Measurements from ENCODE around the gene IQCH. TPM values are rescaled to one million over a fixed set of nuclear protein-coding genes. Genes with fewer than 3 reads are reported as not detected.

Gene IQCH
- total RNA-seq, 1 experiment from 2014 or later: 1.9 TPM

DNA sequence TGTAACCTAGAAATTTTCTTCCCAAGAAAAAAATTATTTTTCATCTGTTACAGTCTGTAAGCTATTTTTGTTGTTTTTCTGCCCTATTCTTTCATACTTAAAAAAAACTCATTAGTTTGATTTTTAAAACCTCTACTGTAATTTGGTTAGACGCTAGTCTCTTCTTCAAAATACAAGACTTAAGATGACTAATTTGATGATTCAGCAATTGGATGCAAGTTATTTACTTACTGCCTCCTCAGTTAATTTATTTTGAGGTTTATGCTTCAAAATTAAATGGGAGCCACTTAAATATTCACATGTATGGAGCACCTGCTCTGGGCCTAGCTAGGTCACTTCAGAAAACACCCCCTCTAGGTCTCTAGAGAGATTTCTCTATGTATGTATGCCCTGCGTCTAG, 132.4 kb downstream of the IQCH start:
- Mint-ChIP-seq H3K27ac (no peak overlapping the region), H3K27me3 (ENCODE audit: low read depth) (no peaks in the 10 kb centered on the region), H3K36me3 (no peaks in the 10 kb centered on the region), H3K9me3 (no peaks in the 10 kb centered on the region), H3K4me3 (no peak overlapping the region), H3K4me1 (no peaks in the 10 kb centered on the region; the same call in 1 of the 2 replicates)
- ChIA-PET POLR2A (no interaction called here), CTCF (no interaction called here)
- ATAC-seq (no peak), DNase-seq (ENCODE audit: low spot score) (no peak)
- TF ChIP-seq NFATC4 (CRISPR knock-in tag; IDR thresholded peaks at IDR 0.05) (no peak), ZNF219 (CRISPR knock-in tag; IDR thresholded peaks at IDR 0.05; ENCODE audit: borderline replicate concordance) (no peak), ZNF121 (CRISPR knock-in tag; IDR thresholded peaks at IDR 0.05) (no peak), SMAD3 (CRISPR knock-in tag; IDR thresholded peaks at IDR 0.05; ENCODE audit: borderline replicate concordance) (no peak), NR3C1 (CRISPR knock-in tag; conservative IDR thresholded peaks at IDR 0.05; ENCODE audit: low read depth) (no peak), JAZF1 (CRISPR knock-in tag; IDR thresholded peaks at IDR 0.05) (no peak), ZBTB21 (CRISPR knock-in tag; IDR thresholded peaks at IDR 0.05; ENCODE audit: borderline replicate concordance) (no peak), NFYB (CRISPR knock-in tag; conservative IDR thresholded peaks at IDR 0.05; ENCODE audit: low read depth) (no peak), ZNF317 (CRISPR knock-in tag; IDR thresholded peaks at IDR 0.05; ENCODE audit: borderline replicate concordance, low read depth) (no peak), MXD4 (CRISPR knock-in tag; IDR thresholded peaks at IDR 0.05; ENCODE audit: borderline replicate concordance) (no peak), FOXP1 (CRISPR knock-in tag; IDR thresholded peaks at IDR 0.05; ENCODE audit: borderline replicate concordance) (no peak), RORB (CRISPR knock-in tag; IDR thresholded peaks at IDR 0.05) (no peak), TEAD1 (CRISPR knock-in tag; IDR thresholded peaks at IDR 0.05) (no peak), GABPB1 (CRISPR knock-in tag; IDR thresholded peaks at IDR 0.05) (no peak)
- TF ChIP-seq, protein P1, sequence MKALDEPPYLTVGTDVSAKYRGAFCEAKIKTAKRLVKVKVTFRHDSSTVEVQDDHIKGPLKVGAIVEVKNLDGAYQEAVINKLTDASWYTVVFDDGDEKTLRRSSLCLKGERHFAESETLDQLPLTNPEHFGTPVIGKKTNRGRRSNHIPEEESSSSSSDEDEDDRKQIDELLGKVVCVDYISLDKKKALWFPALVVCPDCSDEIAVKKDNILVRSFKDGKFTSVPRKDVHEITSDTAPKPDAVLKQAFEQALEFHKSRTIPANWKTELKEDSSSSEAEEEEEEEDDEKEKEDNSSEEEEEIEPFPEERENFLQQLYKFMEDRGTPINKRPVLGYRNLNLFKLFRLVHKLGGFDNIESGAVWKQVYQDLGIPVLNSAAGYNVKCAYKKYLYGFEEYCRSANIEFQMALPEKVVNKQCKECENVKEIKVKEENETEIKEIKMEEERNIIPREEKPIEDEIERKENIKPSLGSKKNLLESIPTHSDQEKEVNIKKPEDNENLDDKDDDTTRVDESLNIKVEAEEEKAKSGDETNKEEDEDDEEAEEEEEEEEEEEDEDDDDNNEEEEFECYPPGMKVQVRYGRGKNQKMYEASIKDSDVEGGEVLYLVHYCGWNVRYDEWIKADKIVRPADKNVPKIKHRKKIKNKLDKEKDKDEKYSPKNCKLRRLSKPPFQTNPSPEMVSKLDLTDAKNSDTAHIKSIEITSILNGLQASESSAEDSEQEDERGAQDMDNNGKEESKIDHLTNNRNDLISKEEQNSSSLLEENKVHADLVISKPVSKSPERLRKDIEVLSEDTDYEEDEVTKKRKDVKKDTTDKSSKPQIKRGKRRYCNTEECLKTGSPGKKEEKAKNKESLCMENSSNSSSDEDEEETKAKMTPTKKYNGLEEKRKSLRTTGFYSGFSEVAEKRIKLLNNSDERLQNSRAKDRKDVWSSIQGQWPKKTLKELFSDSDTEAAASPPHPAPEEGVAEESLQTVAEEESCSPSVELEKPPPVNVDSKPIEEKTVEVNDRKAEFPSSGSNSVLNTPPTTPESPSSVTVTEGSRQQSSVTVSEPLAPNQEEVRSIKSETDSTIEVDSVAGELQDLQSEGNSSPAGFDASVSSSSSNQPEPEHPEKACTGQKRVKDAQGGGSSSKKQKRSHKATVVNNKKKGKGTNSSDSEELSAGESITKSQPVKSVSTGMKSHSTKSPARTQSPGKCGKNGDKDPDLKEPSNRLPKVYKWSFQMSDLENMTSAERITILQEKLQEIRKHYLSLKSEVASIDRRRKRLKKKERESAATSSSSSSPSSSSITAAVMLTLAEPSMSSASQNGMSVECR (CRISPR knock-in tag; IDR thresholded peaks at IDR 0.05; ENCODE audit: borderline replicate concordance): no peak
- TF ChIP-seq, protein P2, sequence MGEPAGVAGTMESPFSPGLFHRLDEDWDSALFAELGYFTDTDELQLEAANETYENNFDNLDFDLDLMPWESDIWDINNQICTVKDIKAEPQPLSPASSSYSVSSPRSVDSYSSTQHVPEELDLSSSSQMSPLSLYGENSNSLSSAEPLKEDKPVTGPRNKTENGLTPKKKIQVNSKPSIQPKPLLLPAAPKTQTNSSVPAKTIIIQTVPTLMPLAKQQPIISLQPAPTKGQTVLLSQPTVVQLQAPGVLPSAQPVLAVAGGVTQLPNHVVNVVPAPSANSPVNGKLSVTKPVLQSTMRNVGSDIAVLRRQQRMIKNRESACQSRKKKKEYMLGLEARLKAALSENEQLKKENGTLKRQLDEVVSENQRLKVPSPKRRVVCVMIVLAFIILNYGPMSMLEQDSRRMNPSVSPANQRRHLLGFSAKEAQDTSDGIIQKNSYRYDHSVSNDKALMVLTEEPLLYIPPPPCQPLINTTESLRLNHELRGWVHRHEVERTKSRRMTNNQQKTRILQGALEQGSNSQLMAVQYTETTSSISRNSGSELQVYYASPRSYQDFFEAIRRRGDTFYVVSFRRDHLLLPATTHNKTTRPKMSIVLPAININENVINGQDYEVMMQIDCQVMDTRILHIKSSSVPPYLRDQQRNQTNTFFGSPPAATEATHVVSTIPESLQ (CRISPR knock-in tag; IDR thresholded peaks at IDR 0.05): no peak
- TF ChIP-seq, protein P3, sequence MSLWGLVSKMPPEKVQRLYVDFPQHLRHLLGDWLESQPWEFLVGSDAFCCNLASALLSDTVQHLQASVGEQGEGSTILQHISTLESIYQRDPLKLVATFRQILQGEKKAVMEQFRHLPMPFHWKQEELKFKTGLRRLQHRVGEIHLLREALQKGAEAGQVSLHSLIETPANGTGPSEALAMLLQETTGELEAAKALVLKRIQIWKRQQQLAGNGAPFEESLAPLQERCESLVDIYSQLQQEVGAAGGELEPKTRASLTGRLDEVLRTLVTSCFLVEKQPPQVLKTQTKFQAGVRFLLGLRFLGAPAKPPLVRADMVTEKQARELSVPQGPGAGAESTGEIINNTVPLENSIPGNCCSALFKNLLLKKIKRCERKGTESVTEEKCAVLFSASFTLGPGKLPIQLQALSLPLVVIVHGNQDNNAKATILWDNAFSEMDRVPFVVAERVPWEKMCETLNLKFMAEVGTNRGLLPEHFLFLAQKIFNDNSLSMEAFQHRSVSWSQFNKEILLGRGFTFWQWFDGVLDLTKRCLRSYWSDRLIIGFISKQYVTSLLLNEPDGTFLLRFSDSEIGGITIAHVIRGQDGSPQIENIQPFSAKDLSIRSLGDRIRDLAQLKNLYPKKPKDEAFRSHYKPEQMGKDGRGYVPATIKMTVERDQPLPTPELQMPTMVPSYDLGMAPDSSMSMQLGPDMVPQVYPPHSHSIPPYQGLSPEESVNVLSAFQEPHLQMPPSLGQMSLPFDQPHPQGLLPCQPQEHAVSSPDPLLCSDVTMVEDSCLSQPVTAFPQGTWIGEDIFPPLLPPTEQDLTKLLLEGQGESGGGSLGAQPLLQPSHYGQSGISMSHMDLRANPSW (CRISPR knock-in tag; conservative IDR thresholded peaks at IDR 0.05; ENCODE audit: low read depth): no peak

DNA sequence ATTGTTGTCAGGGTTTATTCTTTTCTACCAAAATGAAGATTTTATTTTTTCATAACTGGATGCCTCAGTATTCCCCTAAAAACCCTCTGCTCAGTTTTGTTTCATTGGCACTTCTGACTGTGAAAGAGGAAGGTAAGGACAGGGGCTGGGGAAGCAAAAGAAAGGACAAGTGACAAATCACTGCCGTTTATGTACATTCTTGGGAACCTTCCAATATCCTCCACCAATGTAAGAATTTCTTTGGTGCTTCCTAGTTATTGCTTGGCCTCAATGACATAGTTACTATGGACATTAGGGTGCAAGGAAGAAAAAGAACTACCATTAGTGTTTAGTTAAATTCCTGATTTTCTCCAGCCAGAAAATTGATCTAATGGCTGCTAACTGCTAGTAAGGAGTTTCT, 135.4 kb downstream of the IQCH start:
- ChIA-PET CTCF (no interaction called here), POLR2A (no interaction called here)
- Mint-ChIP-seq H3K36me3 (no peaks in the 10 kb centered on the region), H3K4me1 (no peaks in the 10 kb centered on the region; the same call in 1 of the 2 replicates), H3K27me3 (ENCODE audit: low read depth) (no peaks in the 10 kb centered on the region), H3K9me3 (no peaks in the 10 kb centered on the region), H3K27ac (no peak overlapping the region), H3K4me3 (no peak overlapping the region)
- ATAC-seq (no peak), DNase-seq (ENCODE audit: low spot score) (no peak)
- TF ChIP-seq, protein P4, sequence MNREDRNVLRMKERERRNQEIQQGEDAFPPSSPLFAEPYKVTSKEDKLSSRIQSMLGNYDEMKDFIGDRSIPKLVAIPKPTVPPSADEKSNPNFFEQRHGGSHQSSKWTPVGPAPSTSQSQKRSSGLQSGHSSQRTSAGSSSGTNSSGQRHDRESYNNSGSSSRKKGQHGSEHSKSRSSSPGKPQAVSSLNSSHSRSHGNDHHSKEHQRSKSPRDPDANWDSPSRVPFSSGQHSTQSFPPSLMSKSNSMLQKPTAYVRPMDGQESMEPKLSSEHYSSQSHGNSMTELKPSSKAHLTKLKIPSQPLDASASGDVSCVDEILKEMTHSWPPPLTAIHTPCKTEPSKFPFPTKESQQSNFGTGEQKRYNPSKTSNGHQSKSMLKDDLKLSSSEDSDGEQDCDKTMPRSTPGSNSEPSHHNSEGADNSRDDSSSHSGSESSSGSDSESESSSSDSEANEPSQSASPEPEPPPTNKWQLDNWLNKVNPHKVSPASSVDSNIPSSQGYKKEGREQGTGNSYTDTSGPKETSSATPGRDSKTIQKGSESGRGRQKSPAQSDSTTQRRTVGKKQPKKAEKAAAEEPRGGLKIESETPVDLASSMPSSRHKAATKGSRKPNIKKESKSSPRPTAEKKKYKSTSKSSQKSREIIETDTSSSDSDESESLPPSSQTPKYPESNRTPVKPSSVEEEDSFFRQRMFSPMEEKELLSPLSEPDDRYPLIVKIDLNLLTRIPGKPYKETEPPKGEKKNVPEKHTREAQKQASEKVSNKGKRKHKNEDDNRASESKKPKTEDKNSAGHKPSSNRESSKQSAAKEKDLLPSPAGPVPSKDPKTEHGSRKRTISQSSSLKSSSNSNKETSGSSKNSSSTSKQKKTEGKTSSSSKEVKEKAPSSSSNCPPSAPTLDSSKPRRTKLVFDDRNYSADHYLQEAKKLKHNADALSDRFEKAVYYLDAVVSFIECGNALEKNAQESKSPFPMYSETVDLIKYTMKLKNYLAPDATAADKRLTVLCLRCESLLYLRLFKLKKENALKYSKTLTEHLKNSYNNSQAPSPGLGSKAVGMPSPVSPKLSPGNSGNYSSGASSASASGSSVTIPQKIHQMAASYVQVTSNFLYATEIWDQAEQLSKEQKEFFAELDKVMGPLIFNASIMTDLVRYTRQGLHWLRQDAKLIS (CRISPR knock-in tag; IDR thresholded peaks at IDR 0.05; ENCODE audit: borderline replicate concordance): no peak
- TF ChIP-seq, protein P2 (CRISPR knock-in tag; IDR thresholded peaks at IDR 0.05): no peak
- TF ChIP-seq, protein P5, sequence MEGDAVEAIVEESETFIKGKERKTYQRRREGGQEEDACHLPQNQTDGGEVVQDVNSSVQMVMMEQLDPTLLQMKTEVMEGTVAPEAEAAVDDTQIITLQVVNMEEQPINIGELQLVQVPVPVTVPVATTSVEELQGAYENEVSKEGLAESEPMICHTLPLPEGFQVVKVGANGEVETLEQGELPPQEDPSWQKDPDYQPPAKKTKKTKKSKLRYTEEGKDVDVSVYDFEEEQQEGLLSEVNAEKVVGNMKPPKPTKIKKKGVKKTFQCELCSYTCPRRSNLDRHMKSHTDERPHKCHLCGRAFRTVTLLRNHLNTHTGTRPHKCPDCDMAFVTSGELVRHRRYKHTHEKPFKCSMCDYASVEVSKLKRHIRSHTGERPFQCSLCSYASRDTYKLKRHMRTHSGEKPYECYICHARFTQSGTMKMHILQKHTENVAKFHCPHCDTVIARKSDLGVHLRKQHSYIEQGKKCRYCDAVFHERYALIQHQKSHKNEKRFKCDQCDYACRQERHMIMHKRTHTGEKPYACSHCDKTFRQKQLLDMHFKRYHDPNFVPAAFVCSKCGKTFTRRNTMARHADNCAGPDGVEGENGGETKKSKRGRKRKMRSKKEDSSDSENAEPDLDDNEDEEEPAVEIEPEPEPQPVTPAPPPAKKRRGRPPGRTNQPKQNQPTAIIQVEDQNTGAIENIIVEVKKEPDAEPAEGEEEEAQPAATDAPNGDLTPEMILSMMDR (IDR thresholded peaks at IDR 0.05): no peak
